ENCODE measurements around the gene AURKAIP1.
"Not testable (repeated sequence)": the region's sequence is repeated elsewhere in the genome, so short reads cannot be mapped to it uniquely, and the experiment has no call there.

AURKAIP1 gene

GRCh38 chr1:1374929-1375662 is at the start of gene AURKAIP1:
Gene AURKAIP1 (minus strand): TSS chr1:1375207. CDS start chr1:1374756, 451 bp downstream.
- DNase-seq (ENCODE audit: low spot score), result peak; percentile 100

- no peak for DNase-seq (ENCODE audit: low spot score)
Observed at GRCh38 chr1:1424707-1425106, 49.7 kb upstream of the AURKAIP1 start.

- DNase-seq (ENCODE audit: low spot score), result no peak
Observed at GRCh38 chr1:1423245-1423597, 48.2 kb upstream of the AURKAIP1 start.

GRCh38 chr1:1422465-1423244 is 47.6 kb upstream of the AURKAIP1 start:
- DNase-seq (ENCODE audit: low spot score), result no peak

- no peak for DNase-seq (ENCODE audit: low spot score)
Observed at GRCh38 chr1:1421907-1422464, 47.0 kb upstream of the AURKAIP1 start.

- DNase-seq (ENCODE audit: low spot score), result no peak
Observed at GRCh38 chr1:1421147-1421906, 46.3 kb upstream of the AURKAIP1 start, which contains the start of gene ANKRD65. Gene ANKRD65 (minus strand): TSS chr1:1421276. CDS start chr1:1421005, 271 bp downstream.

- no peak for DNase-seq (ENCODE audit: low spot score)
Observed at GRCh38 chr1:1420654-1421141, 45.7 kb upstream of the AURKAIP1 start.

GRCh38 chr1:1419813-1420653 is 45.0 kb upstream of the AURKAIP1 start:
- no peak for DNase-seq (ENCODE audit: low spot score)

GRCh38 chr1:1419363-1419812 is 44.4 kb upstream of the AURKAIP1 start:
- no peak for DNase-seq (ENCODE audit: low spot score)

GRCh38 chr1:1418464-1419362 is 43.7 kb upstream of the AURKAIP1 start:
- no peak for DNase-seq (ENCODE audit: low spot score)

- not testable (repeated sequence) for DNase-seq (ENCODE audit: low spot score)
Observed at GRCh38 chr1:1417825-1418463, 42.9 kb upstream of the AURKAIP1 start.

GRCh38 chr1:1417396-1417795 is 42.4 kb upstream of the AURKAIP1 start:
- not testable (repeated sequence) for DNase-seq (ENCODE audit: low spot score)

- DNase-seq (ENCODE audit: low spot score), result no peak
Observed at GRCh38 chr1:1415751-1416150, 40.7 kb upstream of the AURKAIP1 start.

- not testable (repeated sequence) for DNase-seq (ENCODE audit: low spot score)
Observed at GRCh38 chr1:1412311-1412902, 37.4 kb upstream of the AURKAIP1 start.

GRCh38 chr1:1411626-1412025 is 36.6 kb upstream of the AURKAIP1 start:
- no peak for DNase-seq (ENCODE audit: low spot score)

GRCh38 chr1:1410238-1410637 is 35.2 kb upstream of the AURKAIP1 start:
- not testable (repeated sequence) for DNase-seq (ENCODE audit: low spot score)

- DNase-seq (ENCODE audit: low spot score), result no peak
Observed at GRCh38 chr1:1407636-1408318, 32.8 kb upstream of the AURKAIP1 start.
